GM12878 (cell line): ENCODE measurements around the gene GAREM1. TPM values are rescaled to one million over a fixed set of nuclear protein-coding genes. Genes with fewer than 3 reads are reported as not detected.

Experiments used
- ATAC-seq: fragments of 200-7000 bp; cut with Tn5 transposase; 3 replicates; pipeline ENCODE4 v1.9.1; 2020; ENCODE audit warnings: mild to moderate bottlenecking, moderate library complexity
- BruUV-seq: library from RNA; stranded (reverse); fragments of 400-500 nt; replicated peaks from 2 replicates; lab custom pipeline; 2021; lab: Mats Ljungman, UMichigan
- CTCF ChIA-PET: fragments of 300-600 bp; sonication (Branson Sonifier 250); formaldehyde crosslinking; extraction: SDS; loops from one replicate; lab custom pipeline; 2021; ENCODE audit warnings: inconsistent platforms; lab: Yijun Ruan, JAX
- POLR2A ChIA-PET: fragments of 350-600 bp; formaldehyde crosslinking; extraction: SDS; loops from one replicate; lab custom pipeline; 2021; ENCODE audit warnings: inconsistent platforms; lab: Charles Lee
- RAD21 ChIA-PET: fragments of 300-600 bp; sonication (Branson Sonifier 250); formaldehyde crosslinking; loops from one replicate; lab custom pipeline; 2023; ENCODE audit warnings: antibody characterized with exemption; ENCODE audit not compliant: unreplicated experiment; lab: Charles Lee
- SMC1A ChIA-PET: fragments of 300-600 bp; sonication (Branson Sonifier 250); formaldehyde crosslinking; loops from one replicate; lab custom pipeline; 2023; ENCODE audit not compliant: unreplicated experiment, uncharacterized antibody; lab: Charles Lee
- DNase-seq: peaks from one replicate; pipeline ENCODE4 v3.0.0-alpha.2; 2011; ENCODE audit warnings: low read depth, low spot score
- FAIRE-seq: peaks from 3 replicates; lab custom pipeline; 2011; peaks lifted over from hg19 to GRCh38; lab: Jason Lieb, UNC
- H2AFZ ChIP-seq: 2 replicates; pipeline ENCODE4 v1.6.0; 2011; ENCODE audit warnings: low read depth, low read length, control low read depth; ENCODE audit not compliant: control insufficient read depth
- H3K27ac ChIP-seq: 2 replicates; pipeline ENCODE4 v1.5.1; 2011; ENCODE audit warnings: control low read depth; ENCODE audit not compliant: control insufficient read depth, insufficient read depth
- H3K27me3 ChIP-seq, 2 experiments: replicated peaks in 1 of 2; 2 replicates each; pipeline versions ENCODE4 v1.6.0 to v1.6.1; 2011; ENCODE audit warnings: low read length in 1 of 2; ENCODE audit not compliant: control insufficient read depth in 2 of 2, insufficient read depth in 2 of 2
- H3K36me3 ChIP-seq, 2 experiments: 2 replicates each; pipeline ENCODE4 v1.5.1; 2011; ENCODE audit warnings: low read length in 1 of 2; ENCODE audit not compliant: control insufficient read depth in 2 of 2, insufficient read depth in 2 of 2
- H3K4me1 ChIP-seq: 2 replicates; pipeline ENCODE4 v1.6.1; 2011; ENCODE audit warnings: mild to moderate bottlenecking, low read length, moderate library complexity, mixed read lengths; ENCODE audit not compliant: control insufficient read depth, insufficient read depth
- H3K4me2 ChIP-seq: 2 replicates; pipeline ENCODE4 v1.6.0; 2011; ENCODE audit warnings: control low read depth; ENCODE audit not compliant: control insufficient read depth, insufficient read depth
- H3K4me3 ChIP-seq: fragments of 200-600 bp; sonication (generic); 2 replicates; pipeline ENCODE4 v1.5.1; 2016
- H3K79me2 ChIP-seq: 2 replicates; pipeline ENCODE4 v1.6.0; 2011; ENCODE audit warnings: low read length; ENCODE audit not compliant: control insufficient read depth, insufficient read depth
- H3K9ac ChIP-seq: 2 replicates; pipeline ENCODE4 v1.8.0; 2011; ENCODE audit warnings: low read length, control low read depth, mixed read lengths; ENCODE audit not compliant: control insufficient read depth, insufficient read depth
- H3K9me3 ChIP-seq: replicated peaks from 3 replicates; pipeline ENCODE4 v1.5.1; 2011; ENCODE audit warnings: mild to moderate bottlenecking, low read length; ENCODE audit not compliant: control insufficient read depth, insufficient read depth
- H4K20me1 ChIP-seq: 2 replicates; pipeline ENCODE4 v1.6.0; 2011; ENCODE audit not compliant: control insufficient read depth, insufficient read depth
- ATF3 ChIP-seq: IDR thresholded peaks from 2 replicates; pipeline ENCODE4 v1.6.1; 2011; ENCODE audit warnings: low read depth, mild to moderate bottlenecking, low read length, moderate library complexity, borderline replicate concordance; ENCODE audit errors: extremely low read depth
- EP300 ChIP-seq, 2 experiments: fragments of 150-350 bp in 1 of 2; IDR thresholded peaks; 2 replicates each; pipeline ENCODE4 v1.6.1; 2011 to 2012; ENCODE audit warnings: low read depth in 2 of 2, low read length in 2 of 2, borderline replicate concordance in 1 of 2, improper control_type of control experiment in 1 of 2, inconsistent platforms in 1 of 2; ENCODE audit not compliant: control insufficient read depth in 1 of 2
- NKRF ChIP-seq: fragments of 450-650 bp; conservative IDR thresholded peaks from 2 replicates; pipeline ENCODE4 v1.6.1; 2017; ENCODE audit warnings: mild to moderate bottlenecking, moderate library complexity
- PRDM15 ChIP-seq: fragments of 450-650 bp; formaldehyde crosslinking; IDR thresholded peaks from 2 replicates; pipeline ENCODE4 v1.4.0; 2020; ENCODE audit warnings: mild to moderate bottlenecking, moderate library complexity
- SMAD5 ChIP-seq: IDR thresholded peaks from 2 replicates; pipeline ENCODE4 v1.6.1; 2016; ENCODE audit warnings: antibody characterized with exemption, low read depth
- SREBF2 ChIP-seq: IDR thresholded peaks from 2 replicates; pipeline ENCODE4 v1.6.1; 2012; ENCODE audit warnings: mild to moderate bottlenecking, low read length
- ZNF217 ChIP-seq: fragments of 450-650 bp; IDR thresholded peaks from 2 replicates; pipeline ENCODE4 v1.6.1; 2017; ENCODE audit warnings: antibody characterized with exemption, mild to moderate bottlenecking
- ZNF24 ChIP-seq: fragments of 450-650 bp; IDR thresholded peaks from 2 replicates; pipeline ENCODE4 v1.6.1; 2017; ENCODE audit warnings: antibody characterized with exemption, mild to moderate bottlenecking
- WGBS: methylation state at CpG from one replicate; pipeline ENCODE4 v1.1.6; 2016; ENCODE audit warnings: low lambda C conversion rate; ENCODE audit not compliant: insufficient replicate concordance, insufficient coverage; ENCODE audit errors: missing lambda C conversion rate; 5-methylcytosine and 5-hydroxymethylcytosine counted together
- in situ Hi-C: fragments of 300-500 bp; cut with MboI; formaldehyde crosslinking; loops from 9 replicates; pipeline ENCODE4 v1.14.3; 2018; ENCODE audit warnings: mixed read lengths
- intact Hi-C: fragments of 100-400 bp; cut with micrococcal nuclease; formaldehyde crosslinking; loops from one replicate; pipeline ENCODE4 v1.14.2; 2022; ENCODE audit not compliant: unreplicated experiment
- polyA plus RNA-seq, 11 experiments: library from polyadenylated mRNA; depleted of rRNA in 4 of 11; unstranded in 6 of 11; stranded (reverse) in 5 of 11; fragments of >200 nt; fragmentation: Nextera tagmentation in 4 of 11; fragmentation: Illumina TruSeq in 1 of 11; extraction: Ambion mirVana in 4 of 11; extraction: Trizol in 1 of 11; gene quantifications; 1 replicate in 1 of 11; 2 replicates in 10 of 11; pipeline versions ENCODE4 v1.2.1 to v1.2.3, GENCODE V29; 2011 to 2016; ENCODE audit warnings: inconsistent platforms in 2 of 11, missing spikeins in 2 of 11, low read depth in 1 of 11
- total RNA-seq, 4 experiments: library from RNA; depleted of rRNA in 3 of 4; stranded (reverse); fragments of >200 nt in 3 of 4; fragmentation: Illumina TruSeq in 1 of 4; extraction: Trizol in 1 of 4; gene quantifications; 2 replicates each; pipeline versions ENCODE4 v1.2.1 to v1.2.3, GENCODE V29; 2013 to 2021

Gene GAREM1
- total and polyA plus RNA-seq, 10 of the 15 experiments (the other 5 are each of a cell fraction or from before 2014, with no cell fraction given) = 0.05 to 0.29 (median 0.05) TPM; not detected in 7

- no peak for TF ChIP-seq EP300 (IDR thresholded peaks at IDR 0.05; ENCODE audit: borderline replicate concordance in 1 of 2, control insufficient read depth in 1 of 2, low read depth in 2 of 2, low read length in 2 of 2)
- TF ChIP-seq ZNF217 = no peak
- no peak for TF ChIP-seq ATF3
- POLR2A ChIA-PET = no interaction called here
- SMC1A ChIA-PET = no interaction called here
- RAD21 ChIA-PET = no interaction called here
- no peaks in the 10 kb centered on the region for H3K9me3 ChIP-seq
- H3K27me3 ChIP-seq = no peaks in the 10 kb centered on the region; a peak in 1 of 4 replicates
- H2AFZ ChIP-seq = no peak overlapping the region
- CTCF ChIA-PET = no interaction called here
- H3K36me3 ChIP-seq = no peaks in the 10 kb centered on the region
- H4K20me1 ChIP-seq = no peaks in the 10 kb centered on the region
- WGBS = 2% methylated on average over 5 of the region's 5 CpGs
- in situ Hi-C loops = no loop called here
- H3K27ac ChIP-seq = no peak overlapping the region
- peak overlapping the region; percentile 10; the same call in 1 of the 2 replicates for H3K4me2 ChIP-seq
- ATAC-seq (peak; percentile 22; the same call in 1 of the 3 replicates), DNase-seq (no peak), FAIRE-seq (no peak)
- no peaks in the 10 kb centered on the region for H3K4me1 ChIP-seq
- H3K79me2 ChIP-seq = no peaks in the 10 kb centered on the region
- no peak overlapping the region for H3K9ac ChIP-seq
- H3K4me3 ChIP-seq = no peak overlapping the region
- intact Hi-C loops = no loop called here
- BruUV-seq = no TSS peak
These were observed 212.0 kb downstream of the GAREM1 start for GRCh38 chr18:32258558-32259204.

DNA sequence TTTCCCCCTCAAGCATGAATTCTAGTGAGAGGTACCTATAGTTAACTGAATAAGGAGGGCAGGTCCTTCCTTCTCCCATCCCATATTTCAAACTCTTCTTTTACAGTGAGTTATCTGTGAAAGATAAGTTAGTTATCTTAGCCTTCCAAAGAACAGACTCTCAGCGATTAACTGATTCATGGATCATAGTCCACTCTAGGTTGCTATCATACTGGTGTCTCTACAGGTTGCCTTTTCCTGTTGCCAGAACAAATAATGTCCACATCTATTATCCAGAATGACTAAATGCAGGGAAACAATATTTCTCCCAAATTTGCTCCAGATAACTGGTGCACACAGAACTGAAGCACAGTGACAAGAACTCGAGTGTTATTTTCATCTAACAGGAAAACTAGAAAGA is 212.5 kb downstream of the GAREM1 start:
- Histone ChIP-seq H3K79me2 (no peaks in the 10 kb centered on the region), H3K27ac (no peak overlapping the region), H3K27me3 (no peaks in the 10 kb centered on the region; a peak in 1 of 4 replicates), H3K4me2 (no peak overlapping the region), H3K9me3 (no peaks in the 10 kb centered on the region), H4K20me1 (no peaks in the 10 kb centered on the region), H2AFZ (no peak overlapping the region), H3K36me3 (no peaks in the 10 kb centered on the region), H3K4me3 (no peak overlapping the region), H3K4me1 (no peaks in the 10 kb centered on the region), H3K9ac (no peak overlapping the region)
- SMC1A ChIA-PET = no interaction called here
- WGBS = 52% methylated on average over 2 of the region's 2 CpGs
- in situ Hi-C loops = no loop called here
- CTCF ChIA-PET = no interaction called here
- POLR2A ChIA-PET = no interaction called here
- no TSS peak for BruUV-seq
- intact Hi-C loops = no loop called here
- FAIRE-seq (no peak), ATAC-seq (no peak), DNase-seq (no peak)
- RAD21 ChIA-PET = no interaction called here
- TF ChIP-seq NKRF (no peak), SREBF2 (no peak), ZNF24 (no peak), PRDM15 (CRISPR knock-in tag) (no peak), SMAD5 (no peak)
